GM10847 (cell line): ENCODE results near the gene SLC7A14.

Experiments used
- POLR2A ChIP-seq: IDR thresholded peaks from 2 replicates; pipeline ENCODE4 v1.6.1; 2011; ENCODE audit not compliant: insufficient read length; ENCODE audit errors: extremely low read depth

SLC7A14 gene

GRCh38 chr3:170497207-170498095 lies 88.4 kb downstream of the SLC7A14 start:
- TF ChIP-seq POLR2A, result no peak

DNA sequence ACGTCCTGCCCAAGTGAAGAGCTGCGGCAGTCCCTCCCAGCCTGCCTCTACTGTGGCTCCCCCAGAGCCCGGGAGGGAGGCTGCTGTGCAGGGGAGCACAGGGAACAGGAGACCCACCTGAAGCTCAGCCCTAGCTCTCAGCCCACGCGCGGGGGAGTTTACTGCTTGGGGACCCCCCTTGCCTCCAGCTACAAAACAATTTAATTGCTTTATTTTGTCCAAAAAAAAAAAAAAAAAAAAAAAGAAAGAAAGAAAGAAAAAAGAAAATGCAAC lies 89.1 kb downstream of the SLC7A14 start:
- no peak for TF ChIP-seq POLR2A

DNA sequence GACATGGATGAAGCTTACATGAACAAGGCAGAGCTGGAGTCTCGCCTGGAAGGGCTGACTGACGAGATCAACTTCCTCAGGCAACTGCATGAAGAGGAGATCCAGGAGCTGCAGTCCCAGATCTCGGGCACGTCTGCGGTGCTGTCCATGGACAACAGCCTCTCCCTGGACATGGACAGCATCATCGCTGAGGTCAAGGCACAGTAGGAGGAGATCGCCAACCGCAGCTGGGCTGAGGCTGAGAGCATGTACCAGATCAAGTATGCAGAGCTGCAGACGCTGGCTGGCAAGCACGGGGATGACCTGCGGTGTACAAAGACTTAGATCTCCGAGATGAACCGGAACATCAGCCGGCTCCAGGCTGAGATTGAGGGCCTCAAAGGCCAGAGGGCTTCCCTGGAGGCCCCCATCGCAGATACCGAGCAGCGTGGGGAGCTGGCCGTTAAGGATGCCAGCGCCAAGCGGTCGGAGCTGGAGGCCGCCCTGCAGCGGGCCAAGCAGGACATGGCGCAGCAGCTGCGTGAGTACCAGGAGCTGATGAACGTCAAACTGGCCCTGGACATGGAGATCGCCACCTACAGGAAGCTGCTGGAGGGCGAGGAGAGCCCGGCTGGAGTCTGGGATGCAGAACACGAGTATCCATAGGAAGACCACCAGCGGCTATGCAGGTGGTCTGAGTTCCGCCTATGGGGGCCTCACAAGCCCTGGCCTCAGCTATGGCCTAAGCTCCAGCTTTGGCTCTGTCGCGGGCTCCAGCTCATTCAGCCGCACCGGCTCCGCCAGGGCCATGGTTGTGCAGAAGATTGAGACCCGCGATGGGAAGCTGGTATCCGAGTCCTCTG lies 89.6 kb downstream of the SLC7A14 start:
- TF ChIP-seq POLR2A, result no peak

GRCh38 chr3:170494766-170495165 lies 91.1 kb downstream of the SLC7A14 start:
- no peak for TF ChIP-seq POLR2A

DNA sequence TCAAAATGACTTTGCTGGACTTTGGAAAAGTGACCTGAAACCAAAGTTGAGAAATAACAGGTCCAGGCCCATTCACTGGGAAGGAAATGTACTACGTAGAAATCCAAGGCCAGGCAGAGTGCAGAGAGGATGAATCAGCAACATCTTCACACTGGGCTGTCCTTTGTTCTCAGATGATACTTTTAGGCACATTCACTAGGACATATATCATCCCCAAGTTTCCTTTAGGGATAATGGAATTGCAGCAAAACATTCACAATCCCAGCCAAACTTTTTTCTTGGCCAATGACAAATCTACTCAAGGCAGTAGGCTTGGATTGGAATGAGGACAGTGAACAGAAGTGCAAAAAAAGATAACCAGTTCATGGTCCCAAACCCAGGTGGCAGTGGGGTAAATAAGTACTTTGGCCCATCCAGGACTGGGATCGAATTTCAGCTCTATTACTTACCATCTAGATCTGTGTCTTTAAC lies 92.1 kb downstream of the SLC7A14 start:
- TF ChIP-seq POLR2A, result no peak

- TF ChIP-seq POLR2A, result no peak
These were observed 94.0 kb downstream of the SLC7A14 start for GRCh38 chr3:170491901-170492300.

DNA sequence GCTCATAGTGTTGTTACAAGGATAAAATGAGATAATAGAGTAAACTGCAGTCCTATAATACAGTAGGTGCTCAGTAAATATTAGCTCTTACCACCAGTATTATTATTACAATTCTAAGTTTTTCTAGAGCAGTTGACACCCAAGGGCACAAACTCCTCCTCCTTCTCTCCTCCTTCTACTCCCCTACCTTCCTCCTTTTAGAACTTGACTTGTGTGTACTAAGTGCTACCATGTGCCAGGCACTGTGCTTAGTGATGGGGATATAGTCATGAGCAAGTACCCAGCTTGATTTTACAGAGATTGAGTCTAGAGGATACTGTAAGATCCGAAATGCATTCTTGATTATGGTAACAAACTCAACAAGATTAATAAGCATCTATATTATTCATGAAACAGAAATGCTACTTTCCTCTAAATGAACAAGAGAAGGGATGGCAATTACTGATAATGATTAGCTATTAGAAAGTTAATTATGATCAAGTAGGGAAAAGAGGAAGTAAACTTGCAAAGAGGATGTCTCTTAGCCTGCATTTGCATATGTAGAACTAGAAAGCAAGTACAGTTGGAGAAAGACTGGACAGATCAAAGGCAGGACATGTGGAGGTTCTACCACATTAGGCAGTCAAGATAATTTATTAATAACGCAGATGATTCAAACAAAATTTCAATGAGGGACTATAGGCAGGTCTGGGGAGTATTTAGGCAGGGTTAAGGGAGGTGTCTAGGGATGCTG lies 94.9 kb downstream of the SLC7A14 start:
- TF ChIP-seq POLR2A, result no peak

GRCh38 chr3:170488802-170489201 lies 97.1 kb downstream of the SLC7A14 start:
- TF ChIP-seq POLR2A, result no peak

GRCh38 chr3:170487031-170487430 lies 98.8 kb downstream of the SLC7A14 start:
- no peak for TF ChIP-seq POLR2A

- TF ChIP-seq POLR2A, result no peak
These were observed 99.5 kb downstream of the SLC7A14 start for GRCh38 chr3:170486398-170486797.

- no peak for TF ChIP-seq POLR2A
These were observed 100.2 kb downstream of the SLC7A14 start for GRCh38 chr3:170485696-170486095.

GRCh38 chr3:170485294-170485693 lies 100.6 kb downstream of the SLC7A14 start:
- no peak for TF ChIP-seq POLR2A

DNA sequence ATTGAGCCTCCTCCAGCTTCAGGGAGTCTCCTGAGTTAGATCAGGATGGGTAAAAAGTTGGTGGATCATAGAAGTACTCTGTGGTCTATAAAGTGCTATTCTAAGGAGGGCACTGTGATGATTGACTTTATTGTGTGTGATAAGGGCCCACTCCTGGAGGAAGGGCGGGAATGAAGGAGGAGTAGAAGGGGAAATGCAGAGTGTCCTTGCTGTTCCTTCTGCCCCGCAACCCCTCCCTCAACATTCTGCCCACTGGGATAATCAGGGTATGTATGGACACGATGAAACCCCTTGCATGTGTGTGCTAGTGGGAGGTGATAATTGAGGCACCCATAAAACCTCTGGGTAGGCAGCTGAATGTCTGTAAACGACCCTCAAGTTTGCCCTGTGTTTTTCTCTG lies 101.0 kb downstream of the SLC7A14 start:
- TF ChIP-seq POLR2A, result no peak

DNA sequence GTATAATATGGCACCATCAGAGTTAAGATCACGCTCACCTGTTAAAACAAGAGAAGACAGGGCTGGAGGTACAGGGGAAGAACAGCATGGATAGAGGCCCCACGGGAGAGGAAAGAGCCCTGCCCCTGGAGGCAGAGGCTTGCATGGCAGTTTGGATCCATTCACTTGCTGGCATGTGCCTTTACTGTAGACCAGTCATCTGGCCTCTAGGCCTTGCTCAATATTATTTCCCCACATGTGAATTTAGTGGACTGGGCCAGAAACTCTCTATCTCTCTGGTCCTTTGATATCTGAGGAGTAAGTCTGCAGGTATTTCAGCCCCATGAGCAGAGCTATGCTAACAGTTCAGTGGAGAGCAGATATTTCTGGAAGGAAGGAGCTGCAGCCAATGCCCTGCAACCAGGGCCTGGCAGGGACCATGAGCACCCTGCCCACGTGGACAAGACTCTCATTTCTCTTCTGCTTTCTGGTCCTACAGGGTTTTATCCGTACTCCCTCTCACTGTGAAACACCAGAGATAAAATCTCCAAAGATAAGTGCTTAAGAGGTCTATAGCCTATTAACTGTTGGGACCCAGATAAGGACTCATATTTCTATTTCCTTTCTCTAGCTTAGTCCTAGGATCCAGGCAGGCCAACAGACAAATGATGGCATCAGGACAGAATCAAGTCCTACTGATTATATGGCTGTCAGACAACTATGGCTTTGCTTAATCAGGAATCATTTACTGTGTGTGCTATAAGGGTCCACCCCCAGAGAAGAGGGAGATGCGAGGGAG lies 102.2 kb downstream of the SLC7A14 start:
- TF ChIP-seq POLR2A, result no peak

DNA sequence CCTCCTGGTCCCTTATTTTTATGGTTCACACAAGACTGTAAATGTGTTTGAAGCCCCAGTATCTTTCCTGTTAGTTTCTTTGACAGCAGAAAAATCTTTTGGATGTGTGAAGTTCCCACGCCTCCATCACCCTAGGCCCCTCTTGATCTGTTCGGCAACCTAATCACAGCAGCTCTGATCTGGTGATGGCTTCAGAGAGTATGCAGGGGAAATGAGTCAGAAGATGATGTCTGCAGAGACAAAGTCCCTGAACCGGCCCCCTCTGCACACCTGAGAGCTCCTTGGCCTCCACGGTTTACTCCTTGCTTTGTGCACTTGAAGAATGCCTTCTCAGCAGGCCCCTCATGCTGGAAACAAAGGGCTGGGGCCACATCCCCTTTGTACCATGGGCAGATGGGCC lies 103.7 kb downstream of the SLC7A14 start:
- TF ChIP-seq POLR2A, result no peak
